H1 (cell line): ENCODE data around the gene SOX1. TPM values are rescaled to one million over a fixed set of nuclear protein-coding genes. Genes with fewer than 3 reads are reported as not detected.

Experiments used
- CTCF ChIA-PET: fragments of 300-600 bp; sonication (Branson Sonifier 250); formaldehyde crosslinking; loops from one replicate; lab custom pipeline; 2021; ENCODE audit not compliant: partially characterized antibody; lab: Charles Lee
- POLR2A ChIA-PET: fragments of 300-600 bp; sonication (Branson Sonifier 250); formaldehyde crosslinking; loops from one replicate; lab custom pipeline; 2021; ENCODE audit warnings: inconsistent platforms; ENCODE audit not compliant: partially characterized antibody; lab: Charles Lee
- DNase-seq, 2 experiments: peaks; one replicate each; pipeline versions ENCODE4 v3.0.0 to v3.0.0-alpha.2; 2010 to 2022; ENCODE audit warnings: low spot score in 2 of 2, low read depth in 1 of 2, mixed read lengths in 1 of 2
- FAIRE-seq: peaks from 2 replicates; lab custom pipeline; 2011; peaks lifted over from hg19 to GRCh38; lab: Jason Lieb, UNC
- H2AFZ ChIP-seq: 2 replicates; pipeline ENCODE4 v1.8.1; 2012; ENCODE audit warnings: low read length, inconsistent platforms
- H2AK5ac ChIP-seq: 2 replicates; pipeline ENCODE4 v1.6.1; 2013; ENCODE audit warnings: low read depth, low read length
- H2BK120ac ChIP-seq: replicated peaks from 2 replicates; pipeline ENCODE3; 2013; ENCODE audit warnings: low read depth, low read length, inconsistent platforms
- H2BK12ac ChIP-seq: 2 replicates; pipeline ENCODE4 v1.6.1; 2013; ENCODE audit warnings: low read depth, low read length
- H2BK15ac ChIP-seq: 2 replicates; pipeline ENCODE4 v1.6.1; 2013; ENCODE audit warnings: low read length
- H2BK20ac ChIP-seq: 2 replicates; pipeline ENCODE4 v1.6.1; 2013; ENCODE audit warnings: low read length
- H2BK5ac ChIP-seq: 2 replicates; pipeline ENCODE4 v1.6.1; 2013; ENCODE audit warnings: low read depth, low read length
- H3K14ac ChIP-seq: 2 replicates; pipeline ENCODE4 v1.6.1; 2013; ENCODE audit warnings: inconsistent platforms; ENCODE audit not compliant: insufficient read length
- H3K18ac ChIP-seq: 2 replicates; pipeline ENCODE4 v1.6.1; 2013; ENCODE audit warnings: low read length; ENCODE audit errors: extremely low read depth
- H3K23ac ChIP-seq: 2 replicates; pipeline ENCODE4 v1.6.1; 2013; ENCODE audit warnings: inconsistent platforms; ENCODE audit not compliant: insufficient read length
- H3K23me2 ChIP-seq: 2 replicates; pipeline ENCODE4 v1.6.1; 2013; ENCODE audit warnings: low read depth, low read length
- H3K27ac ChIP-seq: 2 replicates; pipeline ENCODE4 v1.6.1; 2011; ENCODE audit warnings: low read depth, low read length, inconsistent platforms
- H3K27me3 ChIP-seq, 4 experiments: replicated peaks in 1 of 4; 1 replicate in 1 of 4; 2 replicates in 3 of 4; pipeline versions ENCODE4 v1.6.1 to v1.8.1; 2011 to 2013; ENCODE audit warnings: low read length in 3 of 4, mild to moderate bottlenecking in 3 of 4, inconsistent platforms in 2 of 4, mixed read lengths in 2 of 4, moderate library complexity in 1 of 4; ENCODE audit not compliant: control insufficient read depth in 3 of 4, insufficient read depth in 3 of 4; ENCODE audit errors: extremely low read depth in 1 of 4
- H3K36me3 ChIP-seq, 4 experiments: 2 replicates each; pipeline versions ENCODE4 v1.6.1 to v1.8.1; 2011 to 2013; ENCODE audit warnings: mild to moderate bottlenecking in 4 of 4, low read length in 3 of 4, moderate library complexity in 2 of 4, control low read depth in 1 of 4, inconsistent platforms in 1 of 4; ENCODE audit not compliant: insufficient read depth in 4 of 4, control insufficient read depth in 2 of 4
- H3K4ac ChIP-seq: replicated peaks from 2 replicates; pipeline ENCODE3; 2013; ENCODE audit warnings: low read length, low read depth, mixed read lengths, inconsistent platforms; ENCODE audit not compliant: insufficient read length
- H3K4me1 ChIP-seq, 4 experiments: replicated peaks in 1 of 4; 1 replicate in 1 of 4; 2 replicates in 3 of 4; pipeline versions ENCODE4 v1.6.1 to v1.8.1; 2011 to 2013; ENCODE audit warnings: low read length in 3 of 4, inconsistent platforms in 2 of 4, mixed read lengths in 1 of 4; ENCODE audit not compliant: insufficient read depth in 4 of 4, control insufficient read depth in 3 of 4
- H3K4me2 ChIP-seq, 2 experiments: 2 replicates each; pipeline versions ENCODE4 v1.6.1 to v1.8.1; 2011 to 2013; ENCODE audit warnings: low read depth in 2 of 2, low read length in 2 of 2, control low read depth in 1 of 2, inconsistent platforms in 1 of 2, mild to moderate bottlenecking in 1 of 2; ENCODE audit not compliant: insufficient read depth in 1 of 2
- H3K4me3 ChIP-seq, 4 experiments: fragments of 200-600, 300-600 bp in 1 of 4; sonication (generic), shearing (Covaris generic), sonication (Bioruptor Twin) in 1 of 4; 2 replicates each; pipeline versions ENCODE4 v1.5.1 to v1.8.1; 2011 to 2016; ENCODE audit warnings: low read length in 4 of 4, low read depth in 3 of 4, control low read depth in 2 of 4, inconsistent platforms in 2 of 4, mild to moderate bottlenecking in 2 of 4, mixed read lengths in 1 of 4, moderate library complexity in 1 of 4; ENCODE audit not compliant: insufficient read depth in 2 of 4; ENCODE audit errors: extremely low read depth in 1 of 4
- H3K56ac ChIP-seq: replicated peaks from 2 replicates; pipeline ENCODE3; 2013; ENCODE audit warnings: low read depth, mild to moderate bottlenecking, mixed read lengths, low read length, inconsistent platforms; ENCODE audit not compliant: insufficient read length
- H3K79me1 ChIP-seq: 2 replicates; pipeline ENCODE4 v1.6.1; 2013; ENCODE audit warnings: low read depth, low read length, control low read depth
- H3K79me2 ChIP-seq, 2 experiments: 2 replicates each; pipeline versions ENCODE4 v1.6.1 to v1.8.1; 2012 to 2013; ENCODE audit warnings: low read length in 2 of 2, mild to moderate bottlenecking in 2 of 2, inconsistent platforms in 1 of 2; ENCODE audit not compliant: insufficient read depth in 2 of 2, control insufficient read depth in 1 of 2
- H3K9ac ChIP-seq, 4 experiments: replicated peaks in 1 of 4; 1 replicate in 1 of 4; 2 replicates in 3 of 4; pipeline versions ENCODE4 v1.6.1 to v1.8.1; 2011 to 2013; ENCODE audit warnings: low read depth in 3 of 4, low read length in 3 of 4, control low read depth in 2 of 4, mild to moderate bottlenecking in 2 of 4, moderate library complexity in 2 of 4, inconsistent platforms in 1 of 4; ENCODE audit errors: extremely low read depth in 1 of 4
- H3K9me3 ChIP-seq, 2 experiments: 2 replicates each; pipeline versions ENCODE4 v1.6.1 to v1.8.1; 2012 to 2013; ENCODE audit warnings: mild to moderate bottlenecking in 2 of 2, moderate library complexity in 2 of 2, control low read depth in 1 of 2, inconsistent platforms in 1 of 2, low read depth in 1 of 2, low read length in 1 of 2, mixed read lengths in 1 of 2; ENCODE audit not compliant: insufficient read depth in 2 of 2
- H4K20me1 ChIP-seq, 2 experiments: replicated peaks in 1 of 2; 2 replicates each; pipeline versions ENCODE3 to v1.8.1; 2011 to 2013; ENCODE audit warnings: inconsistent platforms in 2 of 2, low read length in 2 of 2, mild to moderate bottlenecking in 1 of 2; ENCODE audit not compliant: insufficient read depth in 2 of 2, control insufficient read depth in 1 of 2
- H4K5ac ChIP-seq: 2 replicates; pipeline ENCODE4 v1.6.1; 2013; ENCODE audit warnings: low read length, low read depth, mixed read lengths, inconsistent platforms; ENCODE audit not compliant: insufficient read length
- H4K8ac ChIP-seq: 2 replicates; pipeline ENCODE4 v1.8.0; 2013; ENCODE audit warnings: mild to moderate bottlenecking, moderate library complexity, low read length, inconsistent platforms; ENCODE audit not compliant: insufficient read depth; ENCODE audit errors: extremely low read depth
- H4K91ac ChIP-seq: replicated peaks from 2 replicates; pipeline ENCODE3; 2013; ENCODE audit warnings: low read length, mixed read lengths, inconsistent platforms; ENCODE audit not compliant: insufficient read length
- CHD1 ChIP-seq: IDR thresholded peaks from 2 replicates; pipeline ENCODE4 v1.6.1; 2012; ENCODE audit warnings: low read depth, low read length, improper control_type of control experiment
- EGR1 ChIP-seq: IDR thresholded peaks from 2 replicates; pipeline ENCODE4 v1.6.1; 2011; ENCODE audit warnings: low read depth, low read length, borderline replicate concordance
- KDM1A ChIP-seq: fragments of 200-600, 300-600 bp; sonication (generic); IDR thresholded peaks from 2 replicates; pipeline ENCODE4 v1.7.1; 2016; ENCODE audit warnings: mild to moderate bottlenecking, low read length, borderline replicate concordance
- KDM4A ChIP-seq: IDR thresholded peaks from one replicate; pipeline ENCODE4 v1.7.1; 2012; ENCODE audit warnings: low read depth, mild to moderate bottlenecking, moderate library complexity, low read length, inconsistent platforms; ENCODE audit not compliant: severe bottlenecking
- POU5F1 ChIP-seq: IDR thresholded peaks from 2 replicates; pipeline ENCODE4 v1.6.1; 2011; ENCODE audit warnings: low read depth, mild to moderate bottlenecking, low read length, moderate library complexity
- RAD21 ChIP-seq, 2 experiments: IDR thresholded peaks in 1 of 2; conservative IDR thresholded peaks in 1 of 2; 2 replicates each; pipeline ENCODE4 v1.6.1; 2011; ENCODE audit warnings: low read depth in 2 of 2, low read length in 2 of 2, improper control_type of control experiment in 1 of 2, inconsistent platforms in 1 of 2, mild to moderate bottlenecking in 1 of 2, moderate library complexity in 1 of 2
- RFX5 ChIP-seq: IDR thresholded peaks from 2 replicates; pipeline ENCODE4 v1.6.1; 2011; ENCODE audit warnings: low read depth, low read length, improper control_type of control experiment, borderline replicate concordance
- SIN3A ChIP-seq, 2 experiments: IDR thresholded peaks in 1 of 2; conservative IDR thresholded peaks in 1 of 2; 2 replicates each; pipeline ENCODE4 v1.6.1; 2011 to 2012; ENCODE audit warnings: low read length in 2 of 2, improper control_type of control experiment in 1 of 2, low read depth in 1 of 2, mild to moderate bottlenecking in 1 of 2
- SP1 ChIP-seq: IDR thresholded peaks from 2 replicates; pipeline ENCODE4 v1.6.1; 2011; ENCODE audit warnings: low read depth, low read length
- SRF ChIP-seq: IDR thresholded peaks from 2 replicates; pipeline ENCODE4 v1.6.1; 2011; ENCODE audit warnings: mild to moderate bottlenecking, low read depth, low read length, moderate library complexity
- TCF12 ChIP-seq: IDR thresholded peaks from 2 replicates; pipeline ENCODE4 v1.6.1; 2011; ENCODE audit warnings: low read depth, mild to moderate bottlenecking, low read length
- WGBS, 2 experiments: shearing (Covaris generic) in 1 of 2; methylation state at CpG; one replicate each; pipeline versions ENCODE4 v1.1.6 to v1.1.7; 2013 to 2015; ENCODE audit warnings: low lambda C conversion rate in 2 of 2, mixed read lengths in 2 of 2, inconsistent platforms in 1 of 2, low coverage in 1 of 2, missing lambda C conversion rate in 1 of 2; ENCODE audit not compliant: insufficient replicate concordance in 2 of 2, insufficient coverage in 1 of 2, insufficient read length in 1 of 2; ENCODE audit errors: extremely low coverage in 1 of 2, missing lambda C conversion rate in 1 of 2; 5-methylcytosine and 5-hydroxymethylcytosine counted together
- polyA plus RNA-seq, 7 experiments: library from polyadenylated mRNA; depleted of rRNA in 3 of 7; stranded (reverse) in 5 of 7; unstranded in 2 of 7; fragments of >200 nt in 5 of 7; fragments of 200-250 nt in 2 of 7; gene quantifications; 1 replicate in 5 of 7; 2 replicates in 1 of 7; 4 replicates in 1 of 7; pipeline versions ENCODE4 v1.2.1 to v1.2.3, GENCODE V29; 2011 to 2013; ENCODE audit warnings: missing spikeins in 2 of 7, mixed read lengths in 2 of 7
- total RNA-seq: library from RNA; stranded (reverse); fragmentation: NEBNext Ultra II Directional; extraction: Animal tissue kit (Norgen Biotek cat#: 25700); gene quantifications from 2 replicates; pipeline ENCODE4 v1.2.1, GENCODE V29; 2021

Gene SOX1
- total and polyA plus RNA-seq, 2 of the 8 experiments (the other 6 are each of a cell fraction or from before 2014, with no cell fraction given) = 0.03 to 0.09 TPM

GRCh38 chr13:112078879-112079531 lies 12.1 kb downstream of the SOX1 start:
- FAIRE-seq (peak; percentile 94), DNase-seq (no peak)
- Histone ChIP-seq H3K36me3 (no peaks in the 10 kb centered on the region; a peak in 1 of 8 replicates), H3K18ac (peak overlapping the region; percentile 93), H3K56ac (peak overlapping the region; percentile 66), H3K79me2 (no peaks in the 10 kb centered on the region), H4K5ac (peak overlapping the region; percentile 47), H3K79me1 (peaks cover 2% of the 10 kb centered on the region; the same call in 1 of the 2 replicates), H3K23me2 (peaks cover 7% of the 10 kb centered on the region), H3K4ac (peak overlapping the region; percentile 100), H3K4me3 (peak overlapping the region in 1 of 4 experiments; percentile 18; a peak in 2 of 8 replicates), H3K4me1 (peaks cover 12 to 26% (median 17%) of the 10 kb centered on the region in 4 experiments), H3K27me3 (peaks cover 18 to 45% (median 41%) of the 10 kb centered on the region in 4 experiments), H2AK5ac (peak overlapping the region; percentile 100), H4K91ac (peak overlapping the region; percentile 100), H2BK5ac (peak overlapping the region; percentile 98), H2BK12ac (peak overlapping the region; percentile 100), H4K20me1 (peaks cover 0 to 11% of the 10 kb centered on the region in 2 experiments), H2AFZ (no peak overlapping the region), H3K27ac (no peak overlapping the region), H3K4me2 (peak overlapping the region; percentile 48 to 86), H2BK120ac (peak overlapping the region; percentile 98), H3K23ac (peak overlapping the region; percentile 97), H3K9ac (peak overlapping the region in 2 of 4 experiments; percentile 12 to 58; a peak in 2 of 7 replicates), H2BK15ac (peak overlapping the region; percentile 99), H3K14ac (peak overlapping the region; percentile 99), H3K9me3 (peaks cover 0 to 3% of the 10 kb centered on the region in 2 experiments; a peak in 2 of 4 replicates), H4K8ac (peak overlapping the region; percentile 87; the same call in 1 of the 2 replicates), H2BK20ac (peak overlapping the region; percentile 76)
- POLR2A ChIA-PET = interaction anchor here (0.7 to 1.5 kb wide), 3 partner anchors 22 to 27 kb away, joined by 3 to 4 read pairs (median 4); no protein-coding TSS in a partner anchor
- 14% methylated on average over 4 of the region's 4 CpGs; no CpG with 5 or more reads in 1 of the 2 experiments for WGBS, 2 experiments
- CTCF ChIA-PET = interaction anchor here (1.0 to 1.4 kb wide), 4 partner anchors 17 to 364 kb away, joined by 3 to 4 read pairs (median 3); no protein-coding TSS in a partner anchor
- TF ChIP-seq SIN3A (conservative IDR thresholded peaks at IDR 0.05 in 1 of 2, IDR thresholded peaks at IDR 0.05 in 1 of 2; ENCODE audit: low read depth in 1 of 2, low read length in 2 of 2) = no peak
- peak in 1 of 2 experiments; percentile 3; a peak in 1 of 4 replicates for TF ChIP-seq RAD21 (IDR thresholded peaks at IDR 0.05 in 1 of 2, conservative IDR thresholded peaks at IDR 0.05 in 1 of 2; ENCODE audit: low read depth in 2 of 2, low read length in 2 of 2)
- TF ChIP-seq SRF = no peak
- no peak for TF ChIP-seq RFX5
- TF ChIP-seq SP1 = peak; percentile 58; the same call in 1 of the 2 replicates
- TF ChIP-seq EGR1 = no peak
- TF ChIP-seq KDM4A = no peak
- no peak for TF ChIP-seq KDM1A
- TF ChIP-seq TCF12 = peak; percentile 71; the same call in 1 of the 2 replicates
- TF ChIP-seq CHD1 = no peak
- TF ChIP-seq POU5F1 = peak; percentile 58; the same call in 1 of the 2 replicates
